ENCODE data around the gene ZDHHC22.

ZDHHC22 gene

DNA sequence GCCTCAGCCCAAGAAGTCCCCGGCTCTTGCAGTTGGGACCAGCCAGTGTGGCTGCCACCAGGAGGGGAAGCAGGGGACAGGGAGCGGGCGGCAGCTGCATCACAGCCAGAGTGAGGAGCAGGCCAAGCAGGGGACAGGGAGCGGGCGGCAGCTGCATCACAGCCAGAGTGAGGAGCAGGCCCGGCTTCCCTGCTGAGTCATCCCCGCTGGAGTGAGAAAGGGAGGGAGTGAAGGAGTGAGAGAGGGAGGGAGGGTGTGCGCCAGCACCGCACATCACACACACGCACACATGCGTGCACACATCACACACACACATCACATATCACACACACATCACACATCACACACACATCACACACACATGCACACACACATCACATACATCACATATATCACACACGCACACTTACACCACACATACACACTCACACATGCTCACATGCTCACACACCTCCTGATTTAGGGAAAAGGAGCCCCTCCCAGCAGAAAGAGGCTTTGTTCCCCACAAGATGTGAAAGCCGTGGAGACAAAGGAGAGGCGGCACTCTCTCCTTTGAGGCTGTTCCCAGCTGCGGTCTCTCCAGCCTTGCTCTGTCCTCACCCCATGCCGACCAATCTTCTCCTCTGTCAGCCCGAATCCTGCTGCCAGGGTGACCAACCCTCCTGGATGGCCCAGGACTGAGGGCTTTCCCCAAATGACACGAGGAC, 16.7 kb upstream of the ZDHHC22 start:
- DNase-seq: peak in 45 of 51 donors; percentile 32 to 90 (median 73)

DNA sequence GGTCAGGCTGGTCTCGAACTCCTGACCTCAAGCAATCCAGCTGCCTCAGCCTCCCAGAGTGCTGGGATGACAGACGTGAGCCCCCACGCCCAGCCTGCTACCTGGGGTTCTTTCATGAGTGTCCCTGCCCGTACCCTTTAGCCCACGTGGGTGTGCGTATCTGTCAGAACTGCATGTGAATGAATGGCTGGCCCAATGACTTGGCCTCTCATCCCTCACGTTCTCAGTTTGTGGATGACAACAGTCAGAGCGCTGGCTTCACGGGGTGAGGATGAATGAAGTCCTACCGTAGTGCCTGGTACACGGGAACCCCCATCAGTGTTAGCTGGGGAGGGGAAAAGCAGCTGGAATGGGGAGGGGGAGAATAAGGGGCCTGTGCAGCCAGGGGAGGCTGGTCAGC, 16.1 kb upstream of the ZDHHC22 start:
- DNase-seq: peak in 2 of 51 donors; percentile 30 to 36

DNA sequence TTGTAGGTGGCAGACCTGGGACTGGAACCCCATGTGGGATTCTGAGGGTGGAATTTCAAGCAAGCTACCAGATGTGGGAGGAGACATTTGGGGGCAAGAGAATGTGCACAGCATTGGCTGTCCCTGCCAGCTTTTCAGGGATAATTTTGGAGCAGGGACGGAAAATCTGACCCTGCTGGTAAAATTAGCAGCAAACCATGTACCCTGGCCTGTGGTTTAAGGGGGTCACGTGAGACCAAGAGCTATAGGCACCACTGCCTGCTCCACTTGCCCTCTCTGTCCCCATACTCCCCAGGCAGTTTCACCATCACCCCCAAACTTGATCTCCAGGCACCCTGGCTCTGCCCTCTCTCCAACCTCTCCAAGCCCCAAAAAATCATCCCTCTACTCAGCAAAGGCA, 13.5 kb upstream of the ZDHHC22 start:
- DNase-seq: no peak

DNA sequence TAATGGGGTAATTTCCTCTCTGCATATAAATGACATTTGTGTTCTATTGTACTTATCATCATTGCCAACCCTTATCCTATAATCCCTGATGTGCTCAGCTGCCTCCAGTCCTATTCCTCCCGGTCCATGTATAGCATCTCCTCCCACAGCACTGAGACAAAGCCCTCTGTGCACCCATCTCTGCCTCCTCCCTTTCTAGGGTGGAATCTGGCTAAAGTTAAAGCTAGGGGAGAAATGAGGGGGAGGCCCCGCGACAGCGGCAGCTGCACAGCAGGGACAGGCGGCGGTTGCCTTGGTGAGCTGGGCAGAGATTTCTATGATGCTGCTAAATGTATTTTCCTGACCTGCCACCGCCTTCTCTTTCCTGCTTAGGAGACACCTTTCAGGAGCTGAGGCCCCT, 12.8 kb upstream of the ZDHHC22 start:
- peak in 7 of 51 donors; percentile 12 to 55 (median 20) for DNase-seq

DNA sequence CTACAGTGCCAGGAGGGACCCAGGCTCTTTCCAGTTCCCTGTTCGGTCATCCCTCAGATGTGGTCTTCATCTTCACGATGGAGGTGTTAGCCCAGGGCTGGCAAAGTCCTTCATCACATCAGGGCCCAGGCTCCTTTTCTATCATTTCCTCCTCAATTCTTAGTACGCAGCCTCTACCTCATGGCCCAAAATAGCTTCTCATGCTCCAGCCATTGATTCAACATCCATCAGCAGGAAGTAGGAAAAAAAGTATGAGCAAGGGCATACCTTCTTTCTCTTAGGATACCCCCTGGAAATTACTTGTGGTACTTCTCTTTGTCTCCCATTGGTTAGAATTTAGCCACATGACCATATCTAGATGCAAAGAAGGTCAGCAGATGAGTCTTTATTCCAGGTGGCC, 12.2 kb upstream of the ZDHHC22 start:
- DNase-seq: no peak

DNA sequence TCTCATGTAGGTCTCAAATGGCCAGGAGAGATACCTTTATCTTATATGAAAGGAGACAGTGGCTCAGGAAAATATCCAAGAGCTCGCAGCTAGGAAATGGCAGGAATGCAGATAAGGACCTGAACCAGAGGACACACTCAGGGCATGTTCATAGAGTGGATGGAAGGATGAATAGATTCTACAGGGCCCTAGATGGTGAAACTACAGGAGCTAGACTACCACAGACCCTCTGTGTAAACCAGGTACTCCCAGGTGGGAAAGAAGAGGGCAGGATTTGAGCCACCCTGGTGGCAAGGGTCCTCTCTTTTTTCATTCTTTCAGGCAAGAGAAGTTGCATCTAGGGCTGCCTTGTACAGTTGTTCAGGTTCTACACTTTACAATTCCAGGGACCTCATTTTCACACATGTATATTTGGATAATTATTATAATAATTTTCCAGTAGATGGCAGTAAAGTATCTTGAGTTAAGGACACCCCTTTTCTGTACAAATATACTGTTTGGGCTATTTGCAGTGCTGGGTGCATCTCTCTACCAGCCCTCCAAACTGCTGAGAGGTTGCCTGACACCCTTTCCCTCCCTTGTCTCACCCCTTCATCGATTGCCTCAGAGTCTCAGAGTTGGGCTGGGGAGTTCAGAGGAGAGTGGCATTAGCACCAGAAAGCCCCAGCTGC, 10.5 kb upstream of the ZDHHC22 start:
- DNase-seq: peak in 1 of 51 donors; percentile 36

DNA sequence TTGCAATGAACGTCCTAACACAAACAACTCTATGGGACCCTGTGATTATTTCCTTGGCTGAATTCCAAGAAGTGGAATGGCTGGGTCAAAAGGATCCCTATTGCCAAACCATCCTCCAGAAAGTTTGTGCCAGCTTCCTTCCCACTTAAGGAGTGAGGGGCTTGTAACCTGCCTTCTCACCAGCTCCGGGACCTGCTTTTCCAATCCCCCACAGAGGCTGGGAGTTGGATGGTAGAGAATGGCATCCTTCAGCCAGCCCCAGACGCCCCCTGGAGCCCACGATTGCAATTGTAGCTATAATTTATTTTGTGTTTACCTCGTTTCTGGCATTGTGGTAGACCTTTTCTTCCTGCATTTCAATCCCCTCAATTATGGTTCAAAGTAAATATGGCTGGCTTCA, 9.7 kb upstream of the ZDHHC22 start:
- DNase-seq: peak in 11 of 51 donors; percentile 9 to 58 (median 18)

DNA sequence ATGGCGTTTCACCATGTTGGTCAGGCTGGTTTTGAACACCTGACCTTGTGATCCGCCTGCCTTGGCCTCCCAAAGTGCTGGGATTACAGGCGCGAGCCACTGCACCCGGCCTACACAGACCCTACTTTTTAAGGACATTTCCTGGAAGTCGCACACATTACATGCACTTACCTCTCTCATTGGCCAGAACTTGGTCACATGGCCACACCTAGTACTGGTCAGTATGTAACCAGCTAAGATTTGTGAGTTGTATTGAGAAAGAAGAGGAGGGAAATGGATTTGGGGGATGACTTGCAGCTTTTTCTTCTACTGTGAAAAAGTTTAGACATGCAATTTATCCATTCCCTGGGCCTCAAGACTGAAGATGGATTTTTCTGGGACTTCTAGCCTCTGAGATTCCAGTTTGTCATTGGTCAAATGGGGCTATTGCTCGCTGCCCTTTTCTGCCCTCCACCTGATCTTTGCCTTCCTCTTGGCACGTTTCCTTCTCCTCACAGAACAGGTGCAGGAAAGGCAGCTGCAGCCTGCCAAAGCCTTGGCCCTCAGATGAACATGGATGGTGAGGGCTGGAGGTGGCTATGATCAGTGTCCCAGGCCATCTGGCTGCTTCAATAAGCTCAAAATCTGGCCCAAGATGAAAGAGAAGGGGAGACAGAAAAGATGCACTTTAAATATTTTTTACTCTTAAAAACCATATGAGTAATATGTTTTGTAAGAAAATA, 7.1 kb upstream of the ZDHHC22 start:
- DNase-seq: no peak

DNA sequence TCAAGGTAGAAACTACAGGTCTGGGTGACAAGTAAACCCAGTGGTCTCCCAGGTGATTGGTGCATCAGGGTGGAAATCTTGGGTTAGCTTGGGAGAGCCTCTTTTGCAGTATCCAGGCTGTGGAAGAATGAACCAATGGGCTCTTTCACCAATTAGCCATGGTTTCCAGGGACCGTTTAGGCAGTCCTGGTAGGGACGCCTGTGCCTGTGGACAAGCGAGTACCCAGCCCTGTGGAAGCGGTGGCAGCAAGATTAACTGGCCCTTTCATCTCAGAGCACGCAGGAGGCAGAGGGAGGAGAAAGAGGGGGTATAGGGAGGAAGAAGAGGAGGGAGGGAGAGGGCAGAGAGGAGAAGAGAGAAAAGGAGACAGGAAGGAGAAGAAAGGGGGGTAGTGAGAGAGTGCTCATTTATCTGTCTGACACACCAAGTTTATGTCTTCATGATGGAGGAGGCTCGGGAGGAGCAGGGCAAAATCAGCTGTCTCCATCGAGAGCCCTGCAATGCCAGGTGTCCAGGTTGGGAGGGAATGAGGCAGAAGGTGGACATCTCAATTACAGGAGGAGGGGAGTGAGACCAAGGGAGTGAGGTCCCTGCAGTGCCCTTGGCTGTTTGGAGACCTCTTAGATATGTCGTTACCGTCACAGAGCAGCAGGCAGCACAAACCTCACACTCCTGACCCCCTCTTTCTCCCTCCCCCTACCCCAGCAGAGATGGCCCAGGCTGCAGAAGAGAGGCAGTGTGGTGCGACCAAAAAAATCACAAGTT, 4.6 kb upstream of the ZDHHC22 start:
- no peak for DNase-seq

DNA sequence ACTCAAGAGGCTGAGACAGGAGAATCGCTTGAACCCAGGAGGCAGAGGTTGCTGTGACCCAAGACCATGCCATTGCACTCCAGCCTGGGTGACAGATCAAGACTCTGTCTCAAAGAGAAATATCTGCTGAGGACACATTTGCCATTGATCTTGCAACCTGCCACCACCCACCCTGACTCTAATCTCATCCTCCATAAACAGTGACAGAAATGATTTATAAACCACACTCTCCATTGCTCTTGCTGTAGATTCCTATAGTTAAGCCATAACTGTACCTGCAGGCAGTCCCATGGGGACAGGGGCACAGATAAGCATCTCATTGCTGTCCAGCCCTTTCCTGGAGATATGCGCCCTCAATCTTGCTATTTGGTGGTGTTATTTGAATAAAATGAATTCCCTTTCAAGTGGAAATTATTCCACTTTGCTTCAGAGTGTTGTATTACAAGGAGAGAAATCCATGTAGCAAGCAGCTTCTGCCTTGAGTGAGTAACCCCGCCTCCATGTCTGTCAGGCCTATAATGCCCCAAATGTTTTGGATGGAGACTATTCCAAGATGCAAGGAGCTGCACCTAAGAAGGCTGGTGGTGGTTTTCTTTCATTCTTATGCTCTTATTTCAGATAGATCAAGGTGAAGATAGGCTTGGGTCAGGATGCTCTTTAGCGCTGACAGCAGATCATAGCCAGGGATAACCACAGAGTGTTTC, 3.0 kb upstream of the ZDHHC22 start:
- peak in 1 of 51 donors; percentile 28 for DNase-seq

DNA sequence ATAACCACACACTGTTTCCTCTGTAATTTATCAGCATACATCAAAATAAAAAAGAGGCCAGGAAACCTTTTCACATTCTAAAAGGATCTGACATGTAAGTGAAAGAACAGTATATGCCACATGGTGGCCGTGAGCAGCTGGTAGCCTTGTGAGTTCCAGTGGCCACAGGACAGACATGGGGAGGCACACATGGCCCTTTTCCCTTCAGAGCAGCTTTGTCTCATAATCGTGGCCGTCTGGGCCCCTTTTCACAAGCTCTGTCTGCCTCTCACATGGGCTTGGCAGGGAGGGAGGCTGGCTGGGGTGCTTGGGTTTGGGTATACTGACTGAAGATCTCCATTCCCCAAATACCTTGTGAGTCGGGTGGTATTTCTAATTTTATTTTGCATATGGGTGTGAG, 1.5 kb upstream of the ZDHHC22 start:
- peak in 6 of 51 donors; percentile 13 to 61 (median 26) for DNase-seq

DNA sequence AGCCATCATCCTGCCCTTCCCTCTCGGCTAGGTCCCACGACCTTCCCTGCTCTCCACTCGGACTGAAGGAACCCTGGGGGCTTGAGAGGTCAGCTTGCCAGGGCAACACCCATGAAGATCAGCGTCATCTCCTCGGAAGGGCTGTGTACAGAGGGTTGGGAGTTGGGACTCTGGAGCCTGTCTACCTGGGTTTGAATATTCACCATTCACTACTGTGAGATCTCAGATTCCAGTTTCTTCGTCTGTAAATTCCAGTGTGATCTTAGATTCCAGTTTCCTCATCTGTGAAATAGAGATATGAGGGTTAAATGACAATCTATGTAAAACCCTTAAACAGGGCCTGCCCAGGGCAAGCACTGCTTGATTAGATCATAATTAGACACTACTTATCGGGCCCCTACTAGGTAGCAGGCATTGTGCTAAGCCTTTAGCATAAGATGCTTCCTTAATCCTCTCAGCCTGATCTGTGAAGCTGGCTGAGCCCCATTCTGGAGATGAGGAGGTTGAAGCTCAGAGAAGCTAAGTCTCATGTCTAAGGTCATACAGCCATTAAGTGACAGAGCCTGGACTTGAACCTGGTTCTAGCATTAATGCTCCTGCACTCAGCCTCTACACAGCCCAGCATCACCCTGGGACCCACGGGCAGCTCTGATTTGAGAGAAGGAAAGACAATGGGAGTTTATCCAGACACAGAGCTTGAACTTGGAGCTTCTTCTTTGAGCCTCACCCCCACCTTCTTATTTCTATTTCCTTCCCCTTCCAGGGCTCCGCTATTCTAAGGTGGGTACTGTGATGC, 612 bp upstream of the ZDHHC22 start:
- DNase-seq: peak in 1 of 51 donors; percentile 59

DNA sequence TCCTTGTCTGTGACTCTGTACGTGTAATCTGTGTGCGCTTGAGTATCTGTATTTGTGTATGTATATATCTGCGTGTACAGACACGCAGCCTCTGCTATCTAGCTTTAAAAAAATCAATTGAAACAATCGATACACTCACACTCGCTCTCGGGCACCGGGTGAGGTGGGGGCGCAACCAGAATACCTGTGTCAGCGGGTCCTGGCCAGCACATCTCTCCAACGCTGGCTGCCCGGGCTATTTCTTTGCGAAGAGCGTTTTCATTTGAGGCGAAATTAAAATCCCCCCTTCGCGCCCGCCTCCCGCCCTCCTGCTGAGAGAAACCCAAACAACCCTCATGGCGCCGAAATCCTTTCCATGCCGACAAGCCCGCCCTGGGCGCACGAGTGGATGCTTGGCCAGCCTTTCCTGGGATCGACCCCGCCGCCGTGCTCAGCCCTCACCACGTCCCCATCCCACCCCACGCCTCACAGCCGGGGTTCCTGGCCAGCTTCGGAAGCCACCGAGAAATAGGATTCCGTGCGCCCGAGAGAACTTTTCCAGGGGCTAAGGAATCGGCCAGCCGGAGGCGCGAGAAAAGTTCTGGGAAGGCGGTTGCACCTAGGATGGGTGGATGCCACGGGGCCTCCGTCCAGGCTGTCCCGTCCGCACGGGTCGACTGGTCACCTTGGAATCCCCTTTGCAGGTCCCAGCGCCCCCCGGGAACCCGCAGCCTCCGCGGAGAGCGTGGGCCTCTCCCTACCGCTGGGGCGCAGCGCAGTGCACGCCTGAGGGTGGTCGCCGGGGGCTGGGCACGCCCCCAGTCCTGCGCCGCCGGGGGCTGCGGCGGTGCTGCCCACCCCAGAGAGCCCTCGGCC, 1.0 kb downstream of the ZDHHC22 start:
- peak in 3 of 51 donors; percentile 17 to 61 (median 37) for DNase-seq

DNA sequence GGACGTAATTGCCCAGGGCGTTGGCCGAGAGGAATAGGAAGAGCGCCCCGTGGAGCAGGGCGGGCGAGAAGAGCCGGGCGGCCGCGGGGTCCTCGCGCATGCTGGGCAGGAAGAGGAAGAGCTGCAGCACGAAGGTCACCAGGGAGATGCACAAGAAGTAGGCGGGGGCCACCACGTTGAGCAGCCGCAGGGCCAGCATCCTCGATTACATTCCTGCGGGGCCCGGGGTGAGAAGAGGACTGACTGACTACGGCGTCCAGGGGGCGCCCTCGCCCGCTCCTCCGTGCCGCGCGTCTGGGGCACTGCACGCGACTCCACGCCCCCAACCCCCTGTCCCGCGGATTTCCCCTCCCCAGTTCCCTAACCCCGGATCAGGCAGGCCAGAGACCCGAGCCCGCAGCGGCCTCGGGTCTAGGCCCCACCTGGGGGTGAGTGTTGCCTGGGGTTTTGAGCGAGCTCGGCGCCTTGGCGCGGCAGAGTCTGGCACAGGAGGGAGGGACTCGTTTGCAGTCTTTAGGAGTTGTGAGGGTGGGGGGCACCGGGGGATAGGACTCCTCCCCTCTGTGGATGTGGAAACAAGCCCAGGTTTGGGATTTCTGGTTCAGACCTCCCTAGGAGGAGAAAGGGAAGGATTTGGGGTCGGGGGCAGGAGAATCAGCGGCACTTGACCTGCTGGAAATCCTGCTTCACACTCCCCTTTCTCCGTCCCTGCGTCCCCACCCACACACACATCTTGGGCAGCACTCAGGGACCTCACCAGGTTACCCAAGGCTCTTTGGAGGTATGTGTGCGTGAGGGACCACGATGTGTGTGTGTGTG, 1.8 kb downstream of the ZDHHC22 start:
- DNase-seq: peak in 31 of 51 donors; percentile 12 to 72 (median 28)

DNA sequence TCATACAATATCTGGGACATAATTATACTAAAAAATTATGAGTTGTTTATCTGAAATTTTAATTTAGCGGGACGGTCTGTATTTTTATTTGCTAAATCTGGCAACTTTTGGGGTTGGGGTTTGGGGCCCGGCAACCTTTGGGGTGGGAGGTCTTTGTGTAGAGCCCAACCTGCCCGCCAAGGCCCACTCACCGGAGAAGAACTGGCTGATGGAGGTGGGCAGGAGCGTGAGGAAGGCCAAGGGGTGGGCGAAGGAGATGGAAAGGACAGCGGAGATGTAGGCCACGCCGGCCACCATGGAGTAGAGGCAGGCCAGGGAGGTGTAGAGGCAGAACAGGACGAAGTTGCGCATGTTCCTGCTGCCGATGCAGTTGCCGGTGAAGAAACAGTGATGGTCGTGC, 2.6 kb downstream of the ZDHHC22 start:
- no peak for DNase-seq

DNA sequence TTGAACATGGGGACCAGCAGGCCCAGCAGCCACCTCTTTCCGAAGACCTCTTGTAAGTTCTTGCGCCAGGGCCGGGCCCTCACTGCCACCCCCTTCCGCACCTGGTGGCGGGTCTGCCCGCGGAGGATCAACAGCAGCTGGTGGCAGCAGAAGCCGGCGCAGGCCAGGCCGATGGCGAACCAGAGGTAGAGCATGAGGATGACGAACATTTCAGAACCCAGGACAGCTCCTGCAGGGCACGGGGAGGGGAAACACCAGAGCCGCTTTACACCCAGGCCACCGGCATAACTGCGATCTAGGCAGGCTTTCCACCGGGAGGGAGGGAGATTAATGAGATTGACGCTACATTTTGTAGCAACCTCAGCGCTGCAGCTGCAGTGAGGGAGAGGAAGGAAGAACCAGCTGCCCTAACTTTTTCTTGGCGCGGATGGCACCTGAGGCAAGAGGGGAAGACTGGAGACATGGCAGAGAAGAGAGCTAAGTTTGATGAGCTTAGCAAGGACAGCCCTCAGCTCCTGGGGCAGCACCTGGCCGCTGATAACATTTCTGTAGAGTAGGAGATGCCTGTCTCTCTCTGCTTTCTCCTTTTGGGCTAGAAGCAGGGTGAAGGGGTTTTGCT, 7.8 kb downstream of the ZDHHC22 start:
- DNase-seq: peak in 5 of 51 donors; percentile 10 to 31 (median 20)

DNA sequence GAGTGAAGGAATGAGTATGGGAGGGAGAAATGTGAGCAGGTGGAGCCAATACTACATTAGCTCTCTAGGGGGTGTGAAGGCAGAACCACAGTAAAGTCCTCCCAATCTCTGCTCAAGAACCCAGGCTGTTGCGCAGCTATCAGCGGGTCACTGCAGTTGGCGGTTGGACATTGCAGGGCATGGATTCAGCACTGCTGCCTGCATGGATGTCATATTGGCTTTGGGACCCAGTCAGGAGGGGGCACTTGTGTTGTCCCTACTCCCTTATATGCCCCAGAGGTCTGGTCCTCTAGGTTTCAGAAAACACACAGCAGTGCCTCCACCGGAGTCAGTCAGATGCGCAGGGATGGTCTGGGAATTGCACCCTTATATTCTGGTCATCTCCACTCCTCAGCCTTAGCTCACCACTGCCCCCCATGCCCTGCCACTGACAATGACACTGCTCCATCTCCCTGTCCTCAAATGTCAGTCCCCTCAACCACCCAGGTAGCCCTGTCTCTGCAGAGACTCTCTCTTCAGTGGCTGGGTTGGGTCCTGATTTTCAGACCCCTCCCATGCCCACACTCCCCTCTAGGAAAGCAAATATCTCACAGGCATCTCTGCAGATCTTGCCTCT, 9.6 kb downstream of the ZDHHC22 start:
- DNase-seq: no peak
